ENCODE data around the gene SCAF8. TPM values are rescaled to one million over a fixed set of nuclear protein-coding genes. Genes with fewer than 3 reads are reported as not detected.
"Not testable (repeated sequence)": the region's sequence is repeated elsewhere in the genome, so short reads cannot be mapped to it uniquely, and the experiment has no call there.

The SCAF8 gene
- total and polyA plus RNA-seq, 2 donors (not counting 1 experiment from before 2014, with no cell fraction given) = 25.7 to 75.2 TPM

GRCh38 chr6:154715446-154715845 lies 17.8 kb upstream of the SCAF8 start:
- peak; percentile 31 for DNase-seq
- H3K4me3 Mint-ChIP-seq = no peak overlapping the region
- H3K27me3 ChIP-seq (replicated peaks in 1 of 4; ENCODE audit: control extremely low read depth in 1 of 4, control insufficient read depth in 3 of 4, insufficient read depth in 4 of 4, low read length in 3 of 4) = no peaks in the 10 kb centered on the region
- no peak overlapping the region for H3K27ac ChIP-seq (ENCODE audit: low read length in 2 of 2)
- no peak overlapping the region for H3K9ac ChIP-seq (ENCODE audit: low read length)
- peaks cover 4% of the 10 kb centered on the region for H3K9me3 Mint-ChIP-seq (ENCODE audit: insufficient read depth)
- no peaks in the 10 kb centered on the region for H3K36me3 ChIP-seq (replicated peaks in 1 of 2; ENCODE audit: control extremely low read depth in 1 of 2, control insufficient read depth in 1 of 2, extremely low read depth in 1 of 2, insufficient read depth in 2 of 2, low read length in 1 of 2)
- no peaks in the 10 kb centered on the region for H3K27me3 Mint-ChIP-seq
- H3K9me3 ChIP-seq (ENCODE audit: control extremely low read depth in 1 of 3, control insufficient read depth in 2 of 3, insufficient read depth in 1 of 3, low read length in 2 of 3) = peaks cover 0 to 14% (median 12%) of the 10 kb centered on the region in 3 donors
- peaks cover 20 to 21% of the 10 kb centered on the region in 2 donors for H3K4me1 ChIP-seq (ENCODE audit: control insufficient read depth in 2 of 2, insufficient read depth in 2 of 2, low read length in 2 of 2)
- H2AFZ ChIP-seq (ENCODE audit: insufficient read depth, low read depth, low read length, poor library complexity, severe bottlenecking) = no peak overlapping the region
- H3K4me3 ChIP-seq (ENCODE audit: control extremely low read depth in 1 of 5, extremely low read depth in 1 of 5, insufficient read depth in 1 of 5, low read depth in 2 of 5, low read length in 4 of 5) = no peak overlapping the region
- no peak for ATAC-seq (ENCODE audit: low read depth)
- POLR2A ChIA-PET = interaction anchor here (0.7 kb wide), 1 partner anchor 100 kb away, joined by 3 read pairs; no protein-coding TSS in a partner anchor
- TF ChIP-seq EZH2 (IDR thresholded peaks at IDR 0.05; ENCODE audit: borderline replicate concordance, insufficient read depth, low read depth, low read length, poor library complexity, severe bottlenecking) (no peak), CTCF (IDR thresholded peaks at IDR 0.05) (no peak)
- intact Hi-C loops (cut with micrococcal nuclease) = no loop called here
- no CpG with 5 or more reads among the region's 1 CpG for WGBS (ENCODE audit: insufficient coverage)
- H4K20me1 ChIP-seq (ENCODE audit: control insufficient read depth, insufficient read depth, low read length, poor library complexity, severe bottlenecking) = no peaks in the 10 kb centered on the region
- H3K27ac Mint-ChIP-seq = no peak overlapping the region
- no peaks in the 10 kb centered on the region for H3K79me2 ChIP-seq (ENCODE audit: control insufficient read depth, insufficient read depth, low read length)
- peak overlapping the region; percentile 41 for H3K4me2 ChIP-seq (replicated peaks; ENCODE audit: low read depth, low read length, poor library complexity, severe bottlenecking)
- H3K4me1 Mint-ChIP-seq = peaks cover 17% of the 10 kb centered on the region
- CTCF ChIA-PET = interaction anchor here (0.7 to 1.3 kb wide), 3 partner anchors 9 to 40 kb away, joined by 3 to 6 read pairs (median 3); no protein-coding TSS in a partner anchor

- POLR2A ChIA-PET = interaction anchor here (0.7 kb wide), 1 partner anchor 99 kb away, joined by 3 read pairs; no protein-coding TSS in a partner anchor
Measured at GRCh38 chr6:154716350-154716749, 16.9 kb upstream of the SCAF8 start.

More at GRCh38 chr6:154716350-154716749, 16.9 kb upstream of the SCAF8 start:
- H3K79me2 ChIP-seq (ENCODE audit: control insufficient read depth, insufficient read depth, low read length); H3K4me2 ChIP-seq (replicated peaks; ENCODE audit: low read depth, low read length, poor library complexity, severe bottlenecking); H3K4me3 Mint-ChIP-seq; H3K9ac ChIP-seq (ENCODE audit: low read length); H3K27me3 Mint-ChIP-seq; H3K36me3 ChIP-seq (replicated peaks in 1 of 2; ENCODE audit: control extremely low read depth in 1 of 2, control insufficient read depth in 1 of 2, extremely low read depth in 1 of 2, insufficient read depth in 2 of 2, low read length in 1 of 2); intact Hi-C loops (cut with micrococcal nuclease); DNase-seq; H3K4me3 ChIP-seq (ENCODE audit: control extremely low read depth in 1 of 5, extremely low read depth in 1 of 5, insufficient read depth in 1 of 5, low read depth in 2 of 5, low read length in 4 of 5); H3K27ac ChIP-seq (ENCODE audit: low read length in 2 of 2); H2AFZ ChIP-seq (ENCODE audit: insufficient read depth, low read depth, low read length, poor library complexity, severe bottlenecking); H3K9me3 Mint-ChIP-seq (ENCODE audit: insufficient read depth); H4K20me1 ChIP-seq (ENCODE audit: control insufficient read depth, insufficient read depth, low read length, poor library complexity, severe bottlenecking); H3K27ac Mint-ChIP-seq; H3K27me3 ChIP-seq (replicated peaks in 1 of 4; ENCODE audit: control extremely low read depth in 1 of 4, control insufficient read depth in 3 of 4, insufficient read depth in 4 of 4, low read length in 3 of 4); ATAC-seq (ENCODE audit: low read depth): not testable (repeated sequence)
- H3K4me1 ChIP-seq (ENCODE audit: control insufficient read depth in 2 of 2, insufficient read depth in 2 of 2, low read length in 2 of 2) = peaks cover 20 to 21% of the 10 kb centered on the region in 2 donors
- CTCF ChIA-PET = interaction anchor here (1.3 kb wide), 1 partner anchor 18 kb away, joined by 3 read pairs; no protein-coding TSS in a partner anchor
- peaks cover 17% of the 10 kb centered on the region for H3K4me1 Mint-ChIP-seq
- H3K9me3 ChIP-seq (ENCODE audit: control extremely low read depth in 1 of 3, control insufficient read depth in 2 of 3, insufficient read depth in 1 of 3, low read length in 2 of 3) = peaks cover 0 to 21% (median 18%) of the 10 kb centered on the region in 3 donors
- 100% methylated on average over 2 of the region's 8 CpGs for WGBS (ENCODE audit: insufficient coverage)
